ENCODE measurements around the gene HCFC1R1. TPM values are rescaled to one million over a fixed set of nuclear protein-coding genes. Genes with fewer than 3 reads are reported as not detected.
"Not testable (repeated sequence)": the region's sequence is repeated elsewhere in the genome, so short reads cannot be mapped to it uniquely, and the experiment has no call there.

HCFC1R1 gene
- total RNA-seq, 1 experiment from 2014 or later = 75.4 TPM

- intact Hi-C loops (cut with micrococcal nuclease; ENCODE audit: unreplicated experiment) = no loop called here
- no peak for DNase-seq
- H3K27me3 Mint-ChIP-seq (ENCODE audit: unreplicated experiment) = peaks cover 44% of the 10 kb centered on the region
- TF ChIP-seq CTCF (IDR thresholded peaks at IDR 0.05; ENCODE audit: unreplicated experiment) = no peak
- no peak overlapping the region for H3K4me3 Mint-ChIP-seq (ENCODE audit: low read depth, unreplicated experiment)
- CTCF ChIA-PET = no interaction called here
- no TSS peak for BruUV-seq (replicated peaks)
- H3K27ac Mint-ChIP-seq (ENCODE audit: unreplicated experiment) = no peak overlapping the region
- H3K9me3 Mint-ChIP-seq (ENCODE audit: low read depth, unreplicated experiment) = no peaks in the 10 kb centered on the region
- peaks cover 5% of the 10 kb centered on the region for H3K4me1 Mint-ChIP-seq (ENCODE audit: low read depth, unreplicated experiment)
- peaks cover 15% of the 10 kb centered on the region for H3K36me3 Mint-ChIP-seq (ENCODE audit: insufficient read depth, unreplicated experiment)
These were observed 46.9 kb upstream of the HCFC1R1 start for GRCh38 chr16:3070608-3071111.

- H3K4me3 Mint-ChIP-seq (ENCODE audit: low read depth, unreplicated experiment); H3K27ac Mint-ChIP-seq (ENCODE audit: unreplicated experiment); intact Hi-C loops (cut with micrococcal nuclease; ENCODE audit: unreplicated experiment); H3K9me3 Mint-ChIP-seq (ENCODE audit: low read depth, unreplicated experiment); CTCF ChIA-PET; DNase-seq: not testable (repeated sequence)
- BruUV-seq (replicated peaks) = TSS peak; percentile 11
- Mint-ChIP-seq H3K4me1 (ENCODE audit: low read depth, unreplicated experiment) (peaks cover 20% of the 10 kb centered on the region), H3K36me3 (ENCODE audit: insufficient read depth, unreplicated experiment) (peaks cover 16% of the 10 kb centered on the region), H3K27me3 (ENCODE audit: unreplicated experiment) (peaks cover 29% of the 10 kb centered on the region)
These were observed 45.4 kb upstream of the HCFC1R1 start for GRCh38 chr16:3069146-3069545.

GRCh38 chr16:3068487-3068886, 44.7 kb upstream of the HCFC1R1 start:
- CTCF ChIA-PET = no interaction called here
- no peak overlapping the region for H3K27ac Mint-ChIP-seq (ENCODE audit: unreplicated experiment)
- no peaks in the 10 kb centered on the region for H3K9me3 Mint-ChIP-seq (ENCODE audit: low read depth, unreplicated experiment)
- intact Hi-C loops (cut with micrococcal nuclease; ENCODE audit: unreplicated experiment) = no loop called here
- H3K4me1 Mint-ChIP-seq (ENCODE audit: low read depth, unreplicated experiment) = peaks cover 22% of the 10 kb centered on the region
- BruUV-seq (replicated peaks) = no TSS peak
- no peak for TF ChIP-seq CTCF (IDR thresholded peaks at IDR 0.05; ENCODE audit: unreplicated experiment)
- peaks cover 22% of the 10 kb centered on the region for H3K27me3 Mint-ChIP-seq (ENCODE audit: unreplicated experiment)
- no peak overlapping the region for H3K4me3 Mint-ChIP-seq (ENCODE audit: low read depth, unreplicated experiment)
- H3K36me3 Mint-ChIP-seq (ENCODE audit: insufficient read depth, unreplicated experiment) = peaks cover 16% of the 10 kb centered on the region
- DNase-seq = no peak

- BruUV-seq (replicated peaks) = no TSS peak
- Mint-ChIP-seq H3K4me1 (ENCODE audit: low read depth, unreplicated experiment) (peaks cover 22% of the 10 kb centered on the region), H3K9me3 (ENCODE audit: low read depth, unreplicated experiment) (peaks cover 2% of the 10 kb centered on the region), H3K27me3 (ENCODE audit: unreplicated experiment) (peaks cover 4% of the 10 kb centered on the region), H3K36me3 (ENCODE audit: insufficient read depth, unreplicated experiment) (peaks cover 16% of the 10 kb centered on the region), H3K27ac (ENCODE audit: unreplicated experiment) (peak overlapping the region; percentile 77), H3K4me3 (ENCODE audit: low read depth, unreplicated experiment) (peak overlapping the region; percentile 72)
- CTCF ChIA-PET = interaction anchor here (1.2 kb wide), 1 partner anchor 35 kb away, joined by 4 read pairs; no protein-coding TSS in a partner anchor
- no peak for DNase-seq
- intact Hi-C loops (cut with micrococcal nuclease; ENCODE audit: unreplicated experiment) = no loop called here
- TF ChIP-seq CTCF (IDR thresholded peaks at IDR 0.05; ENCODE audit: unreplicated experiment) = no peak
These were observed 42.7 kb upstream of the HCFC1R1 start for GRCh38 chr16:3066440-3066748.

GRCh38 chr16:3065742-3066439, 42.1 kb upstream of the HCFC1R1 start:
- intact Hi-C loops (cut with micrococcal nuclease; ENCODE audit: unreplicated experiment) = loop anchor here (2.0 kb wide), 1 partner anchor 41 kb away; no protein-coding TSS in a partner anchor
- no peak for DNase-seq
- CTCF ChIA-PET = interaction anchor here (1.2 to 1.3 kb wide), 2 partner anchors 12 to 34 kb away, joined by 4 read pairs; no protein-coding TSS in a partner anchor
- peak overlapping the region; percentile 72 for H3K4me3 Mint-ChIP-seq (ENCODE audit: low read depth, unreplicated experiment)
- H3K4me1 Mint-ChIP-seq (ENCODE audit: low read depth, unreplicated experiment) = peaks cover 22% of the 10 kb centered on the region
- peaks cover 16% of the 10 kb centered on the region for H3K36me3 Mint-ChIP-seq (ENCODE audit: insufficient read depth, unreplicated experiment)
- peaks cover 2% of the 10 kb centered on the region for H3K9me3 Mint-ChIP-seq (ENCODE audit: low read depth, unreplicated experiment)
- BruUV-seq (replicated peaks) = TSS peak; percentile 53
- peak overlapping the region; percentile 77 for H3K27ac Mint-ChIP-seq (ENCODE audit: unreplicated experiment)
- H3K27me3 Mint-ChIP-seq (ENCODE audit: unreplicated experiment) = no peaks in the 10 kb centered on the region
- no peak for TF ChIP-seq CTCF (IDR thresholded peaks at IDR 0.05; ENCODE audit: unreplicated experiment)

Measured in Calu3 (cell line).